Measurements from ENCODE around the gene ADARB2.

The ADARB2 gene

GRCh38 chr10:1153805-1154351 lies 583.4 kb downstream of the ADARB2 start:
- DNase-seq: peak; percentile 25

DNA sequence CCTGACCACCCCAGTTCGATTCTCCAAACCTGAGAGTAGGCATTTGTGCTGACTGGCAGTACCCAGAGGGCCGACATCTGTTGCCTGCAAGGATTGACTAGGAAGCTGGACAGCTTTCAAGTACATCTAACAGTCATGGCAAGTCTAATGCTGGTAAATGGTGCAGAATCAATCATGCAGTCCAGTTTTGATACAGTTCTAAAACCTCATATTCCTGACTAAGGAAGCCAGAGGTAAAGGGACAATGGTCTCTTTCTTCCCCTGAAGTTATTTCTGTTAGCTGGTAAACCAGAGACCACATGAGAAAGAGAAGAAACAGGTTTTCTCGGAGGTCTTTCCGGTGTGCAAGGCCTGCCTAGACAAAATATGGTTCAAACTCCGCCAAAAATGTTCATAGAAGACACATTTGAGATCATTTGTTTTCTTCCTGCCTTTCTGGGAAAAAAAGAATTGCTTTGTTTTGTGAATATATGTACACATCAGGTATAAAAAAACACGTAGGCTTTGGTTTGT lies 584.0 kb downstream of the ADARB2 start:
- DNase-seq: no peak

- no peak for DNase-seq
These were observed 584.7 kb downstream of the ADARB2 start for GRCh38 chr10:1152386-1153250.

DNA sequence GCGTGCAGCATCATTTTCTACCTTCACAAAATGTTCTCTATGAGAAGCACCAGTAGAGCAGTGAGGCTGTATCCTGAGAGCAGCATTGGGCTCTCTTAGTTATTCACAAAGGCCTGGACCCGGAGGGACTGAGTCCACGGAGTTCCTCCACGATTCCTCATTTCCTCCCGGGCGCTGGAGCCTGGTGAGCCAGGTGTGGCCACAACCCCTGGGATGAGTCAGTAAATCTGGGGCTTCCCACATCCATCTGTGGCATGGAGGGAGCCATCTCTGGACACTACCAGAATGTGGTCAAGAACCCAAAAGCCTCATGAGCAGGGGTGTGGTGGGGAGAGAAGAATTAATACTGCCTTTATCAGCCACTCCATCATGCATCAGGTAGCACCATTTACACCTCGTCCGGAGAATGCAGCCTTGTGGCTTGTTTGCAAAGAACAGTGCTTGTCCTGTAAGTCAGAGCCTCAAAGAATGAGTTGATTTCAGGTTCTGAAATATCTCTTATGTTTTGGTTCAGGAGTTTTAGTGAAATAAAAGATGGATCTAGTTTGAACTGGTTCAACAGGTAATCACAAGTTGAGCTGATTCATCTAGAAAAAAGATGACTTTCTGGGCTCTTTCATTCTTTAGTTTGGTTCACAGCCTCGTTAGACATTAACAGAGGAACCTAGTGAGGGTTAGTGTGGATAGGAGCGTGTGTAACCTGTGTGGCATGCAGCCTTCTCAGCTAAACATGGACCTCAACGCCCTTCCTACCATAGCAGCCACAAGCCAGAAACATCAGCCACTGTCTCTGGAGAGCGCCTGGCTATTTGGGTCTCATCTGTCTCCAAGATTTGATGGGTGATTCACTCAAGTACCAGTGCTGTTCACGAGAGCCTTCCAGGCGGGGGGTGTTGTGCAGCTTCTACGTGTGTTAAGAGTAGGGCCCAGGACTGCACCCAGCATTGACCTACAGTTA lies 586.0 kb downstream of the ADARB2 start:
- no peak for DNase-seq

DNA sequence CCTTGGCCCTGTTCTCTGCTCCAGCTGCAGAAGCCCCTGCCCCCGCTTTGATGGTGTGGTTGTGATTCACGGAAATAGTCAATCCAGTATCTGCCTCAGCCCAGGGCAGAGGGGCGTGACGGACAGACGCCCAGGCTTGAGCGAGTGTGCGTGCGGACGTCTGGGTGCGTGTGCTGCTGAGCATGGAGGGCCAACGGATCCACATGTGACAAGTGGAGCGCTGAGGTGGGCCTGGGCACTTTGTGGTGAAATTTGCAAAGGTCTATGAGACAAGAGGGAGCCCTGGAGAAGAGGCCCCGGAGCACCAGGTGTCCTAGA lies 586.7 kb downstream of the ADARB2 start:
- no peak for DNase-seq

- no peak for DNase-seq
These were observed 587.3 kb downstream of the ADARB2 start for GRCh38 chr10:1149793-1150637.

GRCh38 chr10:1148855-1149605 lies 588.3 kb downstream of the ADARB2 start:
- DNase-seq: no peak

GRCh38 chr10:1147810-1148209 lies 589.5 kb downstream of the ADARB2 start:
- DNase-seq: no peak

- no peak for DNase-seq
These were observed 594.7 kb downstream of the ADARB2 start for GRCh38 chr10:1142596-1142995.

GRCh38 chr10:1141701-1142100 lies 595.6 kb downstream of the ADARB2 start:
- DNase-seq: no peak

- no peak for DNase-seq
These were observed 596.1 kb downstream of the ADARB2 start for GRCh38 chr10:1141261-1141660.

GRCh38 chr10:1138529-1138928 lies 598.8 kb downstream of the ADARB2 start:
- DNase-seq: no peak

DNA sequence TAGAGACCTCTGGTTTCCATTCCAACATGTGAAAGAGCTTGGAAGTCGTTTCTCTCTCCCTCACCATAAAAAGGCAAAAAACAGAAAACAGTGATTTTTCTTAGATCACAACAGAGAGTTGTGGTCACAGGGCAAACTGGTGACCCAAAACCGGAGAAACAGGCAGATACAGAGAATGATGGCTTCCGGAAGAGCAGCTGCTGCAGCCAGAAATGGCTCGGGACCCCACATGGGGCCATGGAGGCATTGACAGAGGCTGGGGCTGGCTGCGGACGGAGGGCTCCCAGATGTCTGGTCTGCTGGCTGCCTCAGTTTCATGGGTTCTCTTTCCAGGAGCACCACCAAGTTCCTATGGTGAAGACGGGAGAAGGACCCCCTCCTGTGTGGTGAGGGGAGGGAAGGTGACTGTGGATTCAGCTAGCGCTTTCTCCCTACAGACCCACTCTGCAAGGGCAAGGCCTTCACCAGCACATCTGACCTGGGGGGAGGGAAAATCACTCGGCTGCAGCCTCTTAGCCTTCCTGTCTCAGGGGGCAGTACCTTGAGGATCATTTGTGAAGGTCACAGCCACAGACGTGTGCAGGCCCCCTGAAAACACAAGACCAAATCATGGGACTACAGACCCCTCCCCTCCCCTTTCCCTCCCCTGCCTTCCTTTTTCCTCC lies 599.7 kb downstream of the ADARB2 start:
- DNase-seq: no peak

- DNase-seq: no peak
These were observed 601.1 kb downstream of the ADARB2 start for GRCh38 chr10:1136268-1136667.

- no peak for DNase-seq
These were observed 603.2 kb downstream of the ADARB2 start for GRCh38 chr10:1134156-1134555.

DNA sequence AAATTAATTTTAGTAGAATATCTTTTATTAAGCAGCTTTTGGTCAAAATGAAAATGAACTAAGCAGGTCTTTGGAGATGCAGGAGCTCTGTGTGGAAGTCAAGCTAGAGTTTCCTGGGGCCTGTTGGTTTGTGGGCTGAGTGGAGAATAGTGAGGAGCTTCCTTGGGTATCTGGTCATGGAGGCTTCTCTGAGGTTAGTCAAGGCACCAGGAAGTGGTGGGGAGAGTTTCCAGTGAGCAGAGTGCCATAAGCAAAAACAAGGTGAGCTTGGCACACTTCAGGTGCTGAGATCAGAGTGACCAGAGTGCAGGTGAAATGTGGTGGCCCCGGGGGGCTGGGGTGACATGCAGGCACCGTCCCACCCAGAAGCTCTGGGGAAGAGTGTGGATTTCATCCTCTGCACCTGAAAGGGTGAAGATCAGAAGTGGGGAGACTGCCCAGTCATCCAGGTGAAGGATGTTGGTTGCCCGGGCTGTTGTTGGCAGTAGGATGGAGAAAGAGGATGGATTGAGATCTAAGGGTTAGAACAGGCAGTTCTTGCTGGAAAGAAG lies 603.8 kb downstream of the ADARB2 start:
- DNase-seq: no peak

- DNase-seq: no peak
These were observed 604.7 kb downstream of the ADARB2 start for GRCh38 chr10:1132584-1132983.

- DNase-seq: no peak
These were observed 606.1 kb downstream of the ADARB2 start for GRCh38 chr10:1130995-1131790.

GRCh38 chr10:1130226-1130625 lies 607.1 kb downstream of the ADARB2 start:
- no peak for DNase-seq

Measured in right kidney (tissue), 1 donor.